Measurements from ENCODE around the gene ZSCAN9. TPM values are rescaled to one million over a fixed set of nuclear protein-coding genes. Genes with fewer than 3 reads are reported as not detected.

The ZSCAN9 gene
- total and polyA plus RNA-seq, 2 of the 8 experiments (the other 6 are each of a cell fraction or from before 2014, with no cell fraction given): 10.8 to 13.6 TPM

DNA sequence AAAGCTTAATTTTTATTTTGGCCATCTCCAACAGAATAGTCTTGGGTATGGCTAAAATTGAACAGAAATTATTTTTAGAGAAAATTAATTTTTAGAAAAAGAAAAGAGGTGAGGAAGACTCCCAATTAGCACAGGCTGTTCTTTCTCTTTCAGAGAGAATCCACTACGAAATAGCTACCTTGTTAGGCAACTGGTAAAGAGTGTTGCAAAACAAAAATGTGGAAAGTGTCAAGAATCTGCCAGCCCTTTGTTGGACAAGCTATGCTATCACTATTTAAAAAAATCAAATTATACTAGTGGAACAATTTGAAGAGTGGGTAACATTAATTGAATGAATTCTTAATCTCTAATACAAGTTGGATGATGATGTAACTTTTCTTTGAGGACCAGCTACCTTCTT, 19.2 kb upstream of the ZSCAN9 start:
- H2BK15ac ChIP-seq (ENCODE audit: low read length): no peak overlapping the region
- peaks cover 32 to 65% (median 52%) of the 10 kb centered on the region in 4 experiments for H3K27me3 ChIP-seq (replicated peaks in 1 of 4; ENCODE audit: control insufficient read depth in 3 of 4, extremely low read depth in 1 of 4, insufficient read depth in 3 of 4, low read length in 3 of 4)
- no peak overlapping the region for H2BK120ac ChIP-seq (replicated peaks; ENCODE audit: low read depth, low read length)
- H3K36me3 ChIP-seq (ENCODE audit: control insufficient read depth in 2 of 4, insufficient read depth in 4 of 4, low read length in 3 of 4): no peaks in the 10 kb centered on the region
- H3K14ac ChIP-seq (ENCODE audit: insufficient read length): no peak overlapping the region
- WGBS, 2 experiments (ENCODE audit: extremely low coverage in 1 of 2, insufficient coverage in 1 of 2, insufficient read length in 1 of 2, insufficient replicate concordance in 2 of 2, low coverage in 1 of 2, low lambda C conversion rate in 2 of 2, missing lambda C conversion rate in 1 of 2): 73% methylated on average over 1 of the region's 1 CpG; no CpG with 5 or more reads in 1 of the 2 experiments
- no peak overlapping the region for H2BK5ac ChIP-seq (ENCODE audit: low read depth, low read length)
- no peak overlapping the region for H4K8ac ChIP-seq (ENCODE audit: extremely low read depth, insufficient read depth, low read length)
- no peaks in the 10 kb centered on the region for H3K9me3 ChIP-seq (ENCODE audit: insufficient read depth in 2 of 2, low read depth in 1 of 2, low read length in 1 of 2)
- TF ChIP-seq, protein P1, sequence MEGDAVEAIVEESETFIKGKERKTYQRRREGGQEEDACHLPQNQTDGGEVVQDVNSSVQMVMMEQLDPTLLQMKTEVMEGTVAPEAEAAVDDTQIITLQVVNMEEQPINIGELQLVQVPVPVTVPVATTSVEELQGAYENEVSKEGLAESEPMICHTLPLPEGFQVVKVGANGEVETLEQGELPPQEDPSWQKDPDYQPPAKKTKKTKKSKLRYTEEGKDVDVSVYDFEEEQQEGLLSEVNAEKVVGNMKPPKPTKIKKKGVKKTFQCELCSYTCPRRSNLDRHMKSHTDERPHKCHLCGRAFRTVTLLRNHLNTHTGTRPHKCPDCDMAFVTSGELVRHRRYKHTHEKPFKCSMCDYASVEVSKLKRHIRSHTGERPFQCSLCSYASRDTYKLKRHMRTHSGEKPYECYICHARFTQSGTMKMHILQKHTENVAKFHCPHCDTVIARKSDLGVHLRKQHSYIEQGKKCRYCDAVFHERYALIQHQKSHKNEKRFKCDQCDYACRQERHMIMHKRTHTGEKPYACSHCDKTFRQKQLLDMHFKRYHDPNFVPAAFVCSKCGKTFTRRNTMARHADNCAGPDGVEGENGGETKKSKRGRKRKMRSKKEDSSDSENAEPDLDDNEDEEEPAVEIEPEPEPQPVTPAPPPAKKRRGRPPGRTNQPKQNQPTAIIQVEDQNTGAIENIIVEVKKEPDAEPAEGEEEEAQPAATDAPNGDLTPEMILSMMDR (IDR thresholded peaks at IDR 0.05; ENCODE audit: control extremely low read depth in 1 of 3, insufficient read depth in 1 of 3, low read depth in 1 of 3, low read length in 3 of 3): no peak
- no peak for TF ChIP-seq GABPA (IDR thresholded peaks at IDR 0.05; ENCODE audit: borderline replicate concordance, insufficient read depth, low read length)
- no peak for TF ChIP-seq NANOG (IDR thresholded peaks at IDR 0.05; ENCODE audit: insufficient read depth, low read depth, low read length, poor library complexity, severe bottlenecking)
- no peak for TF ChIP-seq SIRT6 (IDR thresholded peaks at IDR 0.05; ENCODE audit: low read length)
- H3K27ac ChIP-seq (ENCODE audit: low read depth, low read length): no peak overlapping the region
- ChIA-PET POLR2A (ENCODE audit: partially characterized antibody) (no interaction called here), CTCF (ENCODE audit: partially characterized antibody) (interaction anchor here (1.1 kb wide), 1 partner anchor 13 kb away, joined by 5 read pairs; no protein-coding TSS in a partner anchor)
- no peak overlapping the region for H2AFZ ChIP-seq (ENCODE audit: low read length)
- H3K56ac ChIP-seq (replicated peaks; ENCODE audit: insufficient read length, low read depth, low read length): no peak overlapping the region
- no peak overlapping the region for H2BK20ac ChIP-seq (ENCODE audit: low read length)
- H3K4me1 ChIP-seq (replicated peaks in 1 of 4; ENCODE audit: control insufficient read depth in 3 of 4, insufficient read depth in 4 of 4, low read length in 3 of 4): peaks cover 0 to 2% (median 0%) of the 10 kb centered on the region in 4 experiments; a peak in 1 of 7 replicates
- no peak overlapping the region for H3K4me3 ChIP-seq (ENCODE audit: extremely low read depth in 1 of 4, insufficient read depth in 2 of 4, low read depth in 3 of 4, low read length in 4 of 4)
- DNase-seq (ENCODE audit: low read depth in 1 of 2, low spot score in 2 of 2): no peak
- H2AK5ac ChIP-seq (ENCODE audit: low read depth, low read length): no peak overlapping the region
- H3K79me2 ChIP-seq (ENCODE audit: control insufficient read depth in 1 of 2, insufficient read depth in 2 of 2, low read length in 2 of 2): no peaks in the 10 kb centered on the region
- no peak overlapping the region for H3K23ac ChIP-seq (ENCODE audit: insufficient read length)
- no peak overlapping the region for H3K18ac ChIP-seq (ENCODE audit: extremely low read depth, low read length)
- H3K4me2 ChIP-seq (ENCODE audit: insufficient read depth in 1 of 2, low read depth in 2 of 2, low read length in 2 of 2): no peak overlapping the region
- FAIRE-seq: no peak
- no peaks in the 10 kb centered on the region for H3K79me1 ChIP-seq (ENCODE audit: low read depth, low read length)
- no peak overlapping the region for H3K9ac ChIP-seq (replicated peaks in 1 of 4; ENCODE audit: extremely low read depth in 1 of 4, low read depth in 3 of 4, low read length in 3 of 4)
- H3K4ac ChIP-seq (replicated peaks; ENCODE audit: insufficient read length, low read depth, low read length): no peak overlapping the region
- H3K23me2 ChIP-seq (ENCODE audit: low read depth, low read length): peaks cover 12% of the 10 kb centered on the region
- no peak overlapping the region for H4K91ac ChIP-seq (replicated peaks; ENCODE audit: insufficient read length, low read length)
- H4K5ac ChIP-seq (ENCODE audit: insufficient read length, low read depth, low read length): no peak overlapping the region
- H4K20me1 ChIP-seq (replicated peaks in 1 of 2; ENCODE audit: control insufficient read depth in 1 of 2, insufficient read depth in 2 of 2, low read length in 2 of 2): peaks cover 0 to 1% of the 10 kb centered on the region in 2 experiments
- no peak overlapping the region for H2BK12ac ChIP-seq (ENCODE audit: low read depth, low read length)

Data from H1 (cell line).